Thyroid gland (tissue), 4 donors: ENCODE measurements around the gene TMEM225.

Source experiments
- POLR2A ChIP-seq, 2 donors: fragments of 450-650 bp; IDR thresholded peaks; one replicate each; pipeline ENCODE4 v1.6.1; 2017; ENCODE audit warnings: antibody characterized with exemption in 2 of 2, mild to moderate bottlenecking in 2 of 2, moderate library complexity in 1 of 2
- TF ChIP-seq, protein P1 (sequence below), 6 experiments: fragments of 200-600 bp in 3 of 6; fragments of 450-650 bp in 3 of 6; sonication (generic) in 3 of 6; IDR thresholded peaks; one replicate each; pipeline ENCODE4 v1.5.1; 2016 to 2019; ENCODE audit warnings: antibody characterized with exemption in 6 of 6, mild to moderate bottlenecking in 2 of 6, inconsistent platforms in 1 of 6, moderate library complexity in 1 of 6

DNA sequence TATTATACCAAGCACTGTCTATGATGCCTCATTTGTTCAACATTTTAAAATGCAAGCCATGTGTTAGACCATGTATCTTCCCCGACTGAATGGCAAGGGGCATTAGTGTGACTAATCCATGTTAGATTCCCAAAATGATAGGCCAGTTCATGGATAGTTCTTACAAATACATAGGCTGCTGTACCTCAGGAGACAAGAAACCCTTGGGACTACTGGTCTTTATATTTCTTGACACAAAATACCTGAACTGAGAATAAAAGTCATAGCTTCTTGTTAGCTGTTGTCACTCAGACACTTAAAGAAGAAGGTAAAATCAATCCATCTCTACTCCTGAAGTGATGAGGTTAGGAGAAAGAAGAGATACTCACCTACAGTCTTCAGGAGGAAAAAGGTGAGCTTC is 16.4 kb upstream of the TMEM225 start, which contains the start of gene OR8D4:
- TF ChIP-seq, protein P1, sequence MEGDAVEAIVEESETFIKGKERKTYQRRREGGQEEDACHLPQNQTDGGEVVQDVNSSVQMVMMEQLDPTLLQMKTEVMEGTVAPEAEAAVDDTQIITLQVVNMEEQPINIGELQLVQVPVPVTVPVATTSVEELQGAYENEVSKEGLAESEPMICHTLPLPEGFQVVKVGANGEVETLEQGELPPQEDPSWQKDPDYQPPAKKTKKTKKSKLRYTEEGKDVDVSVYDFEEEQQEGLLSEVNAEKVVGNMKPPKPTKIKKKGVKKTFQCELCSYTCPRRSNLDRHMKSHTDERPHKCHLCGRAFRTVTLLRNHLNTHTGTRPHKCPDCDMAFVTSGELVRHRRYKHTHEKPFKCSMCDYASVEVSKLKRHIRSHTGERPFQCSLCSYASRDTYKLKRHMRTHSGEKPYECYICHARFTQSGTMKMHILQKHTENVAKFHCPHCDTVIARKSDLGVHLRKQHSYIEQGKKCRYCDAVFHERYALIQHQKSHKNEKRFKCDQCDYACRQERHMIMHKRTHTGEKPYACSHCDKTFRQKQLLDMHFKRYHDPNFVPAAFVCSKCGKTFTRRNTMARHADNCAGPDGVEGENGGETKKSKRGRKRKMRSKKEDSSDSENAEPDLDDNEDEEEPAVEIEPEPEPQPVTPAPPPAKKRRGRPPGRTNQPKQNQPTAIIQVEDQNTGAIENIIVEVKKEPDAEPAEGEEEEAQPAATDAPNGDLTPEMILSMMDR (IDR thresholded peaks at IDR 0.05): no peak
- TF ChIP-seq POLR2A (IDR thresholded peaks at IDR 0.05): no peak
